NCI-H226 (cell line): ENCODE data around the gene NRCAM.

Experiments used
- DNase-seq: peaks from one replicate; pipeline ENCODE4 v3.0.0-alpha.2; 2015

The NRCAM gene

DNA sequence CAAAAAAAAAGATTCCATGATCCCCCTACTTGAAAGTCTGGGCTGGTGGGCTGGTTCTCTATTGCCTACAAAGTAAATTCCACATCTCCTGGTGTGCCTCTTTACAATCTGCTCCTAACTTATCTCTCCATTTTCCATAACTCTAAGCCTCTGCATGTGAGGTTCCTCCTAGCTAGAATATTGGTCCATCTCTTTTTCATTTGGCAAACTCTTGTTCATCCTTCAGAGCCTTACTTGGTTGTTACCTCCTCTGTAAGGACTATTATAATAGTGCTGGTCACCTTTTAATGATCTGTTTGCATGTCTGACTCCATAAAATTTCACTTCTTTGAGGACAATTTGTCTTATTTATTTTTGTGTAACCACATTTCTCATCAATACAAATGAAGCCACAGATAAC, 1.6 kb upstream of the NRCAM start:
- no peak for DNase-seq

DNA sequence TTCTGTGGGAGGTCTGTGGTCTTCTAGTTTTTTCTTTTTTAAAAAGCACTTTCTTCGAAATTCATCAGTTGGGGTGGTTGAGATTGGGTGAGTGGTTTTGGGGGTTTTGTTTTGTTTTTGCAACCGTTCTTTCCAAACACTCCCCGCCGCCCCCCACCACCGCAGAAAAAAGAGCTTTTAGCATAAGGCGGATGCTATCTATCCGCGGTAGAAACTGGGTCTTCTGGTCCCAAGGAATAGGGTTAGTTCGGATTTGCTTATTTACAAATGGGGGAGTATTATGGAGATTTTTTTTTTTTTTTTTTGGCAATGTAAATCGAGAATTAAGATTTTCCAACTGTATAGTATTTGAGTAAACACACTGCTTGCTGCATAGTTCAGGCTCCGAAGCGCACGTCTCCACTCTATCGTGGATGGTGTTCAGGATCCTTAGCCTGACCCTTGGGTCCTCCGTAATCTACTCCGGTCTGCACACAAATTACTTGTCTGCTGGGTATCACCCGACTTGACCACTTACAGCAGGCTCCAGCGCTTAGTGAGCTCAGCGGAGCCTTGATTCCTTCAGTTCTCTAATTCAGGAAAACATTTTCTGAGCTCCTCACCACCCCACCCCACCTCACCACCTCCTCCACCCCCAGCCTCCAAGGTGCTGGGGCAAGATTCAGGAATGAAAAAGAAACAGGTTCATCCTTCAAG, 757 bp upstream of the NRCAM start:
- no peak for DNase-seq

DNA sequence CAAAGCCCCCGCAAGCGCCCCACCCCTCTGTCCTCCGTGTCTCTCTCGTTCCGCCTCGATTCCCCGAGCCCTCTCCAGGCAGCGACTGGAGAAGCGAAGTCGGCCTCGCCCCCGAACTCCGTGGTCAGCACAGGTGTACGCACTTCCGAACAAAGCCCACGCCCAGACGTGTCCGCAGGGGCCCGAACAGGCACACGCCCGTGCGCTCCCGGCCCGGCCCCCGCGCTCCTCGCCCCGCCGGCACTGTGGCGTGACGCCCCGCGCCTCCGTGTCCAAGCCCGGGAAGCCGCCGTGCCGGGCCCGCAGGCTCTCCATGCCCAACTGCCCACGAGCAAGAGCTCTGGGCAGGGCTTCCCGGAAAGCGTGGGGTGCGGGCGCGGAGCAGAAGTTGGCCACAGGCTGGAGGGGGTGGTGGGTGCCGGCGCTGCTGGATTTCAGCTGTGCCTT, 662 bp downstream of the NRCAM start:
- no peak for DNase-seq

DNA sequence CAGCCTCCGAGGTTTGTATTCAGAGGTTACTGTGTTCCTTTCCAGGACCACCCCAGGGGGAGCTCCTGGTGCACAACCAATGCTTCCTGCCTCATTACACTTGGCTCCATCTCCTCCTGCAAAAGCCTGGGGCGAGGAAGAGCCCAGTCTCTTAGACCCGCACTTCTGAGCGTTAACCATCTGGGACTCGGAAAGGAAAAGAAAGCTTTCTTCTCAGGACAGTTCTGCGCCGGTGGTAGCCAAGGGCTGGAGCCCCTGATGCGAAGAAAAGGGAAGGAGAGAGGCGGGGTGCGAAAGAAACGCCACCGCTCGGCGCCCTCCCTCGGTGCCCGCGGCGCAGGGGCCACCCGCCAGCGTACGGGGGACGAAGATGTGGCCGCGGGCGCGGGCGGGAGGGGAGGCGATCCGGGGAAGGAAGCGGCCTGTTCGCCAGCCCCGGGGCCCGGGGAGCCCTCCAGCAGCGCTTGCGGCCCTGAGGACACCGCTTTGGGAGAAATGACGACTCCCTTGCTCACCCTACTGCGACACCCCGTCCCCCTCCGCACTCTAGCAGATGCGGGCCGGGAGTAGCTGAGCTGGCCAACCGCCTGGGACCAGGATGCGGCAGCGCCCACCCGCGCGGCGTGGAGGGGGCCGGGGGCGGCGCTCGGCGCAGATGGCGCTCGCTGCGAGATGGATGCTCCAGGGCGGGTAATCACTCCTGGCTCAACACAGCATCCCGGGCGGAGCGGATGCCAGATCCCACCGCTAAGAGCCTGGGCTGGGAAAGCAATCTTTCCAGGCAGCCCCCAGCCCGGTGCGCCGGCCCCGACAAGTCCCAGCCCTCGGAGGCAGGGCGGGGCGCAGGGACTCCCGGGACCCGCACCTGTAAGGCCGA, 1.3 kb downstream of the NRCAM start:
- no peak for DNase-seq

DNA sequence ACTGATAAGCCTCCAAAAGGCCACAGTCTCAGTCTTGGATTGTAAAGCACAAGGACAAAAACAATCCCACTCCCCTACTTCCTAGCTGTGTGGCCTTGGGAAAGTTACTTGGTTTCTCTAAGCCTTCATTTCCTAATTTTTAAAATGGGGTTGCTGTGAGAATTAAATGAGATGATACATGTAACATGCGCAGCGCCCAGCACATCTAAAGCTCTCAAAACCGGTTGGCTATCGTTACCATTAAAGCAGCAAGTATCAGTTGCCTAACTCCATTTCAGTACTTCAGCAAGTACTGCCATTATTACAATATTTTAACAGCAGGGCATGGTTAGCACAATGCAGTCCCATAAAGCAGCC, 1.9 kb downstream of the NRCAM start:
- DNase-seq: no peak

DNA sequence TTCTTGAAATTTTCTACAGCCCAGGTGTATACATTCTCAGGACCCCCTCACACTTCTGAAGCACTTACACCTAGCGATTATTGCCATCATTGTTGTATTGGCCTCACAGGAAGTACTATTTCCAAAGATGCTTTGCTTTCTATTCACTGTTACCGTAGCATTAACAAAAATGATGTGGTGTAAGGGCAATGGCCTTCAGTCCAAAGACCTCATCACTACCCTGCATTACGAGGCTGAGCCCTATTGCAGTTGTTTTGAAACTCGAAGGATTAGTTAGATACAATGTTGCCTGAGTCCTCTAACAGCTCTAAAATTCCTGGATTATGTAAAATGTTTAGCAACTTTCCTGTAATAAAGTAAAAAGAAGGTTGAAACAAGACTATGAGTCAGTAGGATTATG, 2.9 kb downstream of the NRCAM start:
- DNase-seq: no peak

DNA sequence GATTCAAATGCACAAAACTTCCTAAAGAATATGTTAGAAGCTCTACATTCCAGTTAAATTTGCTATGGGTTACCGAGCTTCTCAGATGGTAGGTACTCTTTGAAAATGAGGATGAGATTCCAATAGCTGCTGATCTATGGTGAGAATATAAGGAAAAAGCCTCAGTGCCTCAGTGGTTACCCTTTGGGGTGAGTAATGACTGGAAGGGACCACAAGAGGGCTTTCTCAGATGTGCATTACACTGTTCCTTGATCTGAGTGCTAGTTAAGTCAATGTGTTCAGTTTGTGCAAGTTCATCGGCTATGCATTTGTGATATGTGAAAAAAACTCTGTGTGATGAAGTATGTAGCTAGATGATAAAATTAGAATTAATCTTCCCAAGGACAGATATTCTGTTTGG, 3.5 kb downstream of the NRCAM start:
- DNase-seq: no peak

DNA sequence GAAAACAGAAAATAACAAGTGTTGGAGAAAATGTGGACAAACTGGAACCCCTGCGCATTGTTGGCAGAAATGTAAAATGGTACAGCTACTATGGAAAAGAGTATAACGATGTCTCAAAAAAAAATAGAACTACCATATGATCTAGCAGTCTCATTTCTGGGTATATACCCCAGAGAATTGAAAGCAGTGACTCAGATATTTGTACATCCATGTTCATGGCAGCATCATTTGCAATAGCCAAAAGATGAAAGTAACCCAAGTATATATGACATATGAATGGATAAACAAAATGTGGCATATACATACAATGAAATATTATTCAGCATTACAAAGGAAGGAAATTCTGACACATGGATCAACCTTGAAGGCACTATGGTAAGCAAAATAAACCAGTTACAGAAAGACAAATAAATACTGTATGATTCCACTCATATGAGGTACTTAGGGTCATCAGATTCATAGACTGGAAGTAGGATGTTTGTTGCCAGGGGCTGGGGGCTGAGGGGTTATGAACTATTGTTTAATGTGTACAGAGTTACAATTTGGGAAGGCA, 4.9 kb downstream of the NRCAM start:
- DNase-seq: no peak

DNA sequence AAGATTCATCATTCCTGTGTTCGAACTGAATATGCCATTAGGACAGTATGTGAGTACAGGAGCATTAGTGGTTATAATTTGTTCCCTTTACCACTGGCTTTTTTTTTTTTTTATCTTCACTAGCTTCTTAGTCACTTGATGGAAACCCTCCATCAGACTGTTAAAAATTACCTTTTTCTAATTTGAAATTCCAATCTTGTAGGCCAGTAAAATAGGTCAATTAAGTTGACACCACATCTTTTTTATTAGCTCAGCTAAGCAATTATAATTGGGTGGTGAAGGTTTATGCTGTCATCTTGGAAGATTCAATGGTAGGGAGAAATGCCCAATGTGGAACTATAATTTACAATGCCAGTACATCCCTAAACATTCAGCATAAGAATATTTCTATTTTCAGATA, 6.1 kb downstream of the NRCAM start:
- no peak for DNase-seq

DNA sequence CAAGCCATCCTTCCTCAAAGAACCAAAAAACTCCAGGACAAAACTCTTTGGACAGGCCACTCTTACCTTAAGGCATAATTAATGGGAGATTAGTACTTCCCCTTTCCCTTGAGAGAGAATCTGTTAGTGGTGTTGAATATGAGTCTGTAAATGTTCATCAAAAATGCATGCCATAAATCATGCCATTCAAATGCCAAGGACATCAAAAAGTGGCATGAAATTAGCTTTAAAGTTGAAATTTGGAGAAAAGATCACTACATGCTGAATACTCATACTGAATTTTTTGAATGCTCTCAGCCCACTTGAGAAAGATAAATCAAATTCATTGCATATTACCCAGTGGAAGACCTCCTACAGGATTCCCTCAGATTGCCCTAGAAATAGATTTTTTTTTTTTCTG, 6.7 kb downstream of the NRCAM start:
- no peak for DNase-seq

DNA sequence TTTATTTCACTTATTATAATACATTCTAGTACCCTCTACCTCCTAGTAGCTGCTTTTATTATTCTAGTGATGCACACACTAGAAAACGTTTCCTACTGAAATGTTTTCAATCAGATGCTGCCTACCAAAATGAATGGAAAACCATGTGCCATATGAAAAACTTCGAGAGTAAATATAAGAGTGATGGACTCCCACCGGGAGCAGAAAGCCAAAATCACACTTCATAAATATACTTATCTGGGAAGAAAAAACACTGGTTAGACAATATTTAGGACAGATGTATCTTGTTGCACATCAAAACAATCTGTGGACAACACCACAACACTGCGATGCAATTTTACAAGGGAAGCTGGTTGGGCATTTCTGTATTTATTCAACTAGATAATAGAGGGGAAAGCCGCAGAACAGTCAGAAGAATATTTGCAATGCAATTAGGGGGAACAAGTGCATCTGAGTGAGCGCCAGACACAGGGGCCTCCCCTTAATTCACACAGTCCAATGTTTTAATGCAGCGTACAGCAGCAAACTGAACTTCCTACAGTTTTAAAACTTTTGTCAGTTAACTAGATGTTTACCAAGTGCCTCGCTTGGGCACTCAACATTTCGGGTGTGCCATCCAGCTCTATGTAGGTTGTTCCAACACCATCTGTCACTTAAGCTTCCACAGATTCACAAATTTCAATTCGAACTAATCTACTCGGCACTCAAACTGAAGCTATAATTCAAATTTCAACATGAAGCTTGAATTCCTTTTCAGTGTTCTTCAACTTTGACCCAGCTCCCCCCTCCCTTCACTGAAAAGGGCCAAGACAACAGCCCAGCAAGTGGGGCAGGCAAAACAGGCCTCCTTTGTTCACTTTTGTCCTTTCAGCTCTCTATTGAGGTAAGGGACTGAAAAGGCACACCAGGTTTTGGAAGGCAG, 7.4 kb downstream of the NRCAM start:
- DNase-seq: no peak

DNA sequence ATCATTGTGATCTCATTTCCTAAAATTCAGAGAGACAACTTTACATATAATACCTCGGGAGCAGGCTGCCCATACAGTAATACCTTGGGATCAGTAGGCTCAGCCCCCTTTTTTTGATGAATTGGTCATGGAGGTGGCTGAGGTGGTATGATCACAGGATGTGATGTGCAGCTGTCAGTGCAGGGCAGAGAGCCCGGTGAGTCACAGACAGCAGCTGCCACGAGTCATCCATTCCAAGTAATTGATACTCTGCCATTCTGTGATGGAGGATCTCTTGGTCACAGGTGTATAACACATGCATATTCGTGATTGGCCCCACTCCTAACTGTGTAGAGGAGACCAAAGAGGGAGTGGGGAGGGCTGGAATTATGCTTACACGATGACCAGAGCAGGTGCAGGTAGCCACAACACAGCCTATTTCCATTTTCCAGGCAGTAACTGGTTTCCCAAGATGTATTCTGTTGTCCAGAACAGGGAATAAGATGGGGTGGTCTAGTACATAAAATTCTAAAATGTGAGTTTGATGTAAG, 14.1 kb downstream of the NRCAM start:
- DNase-seq: no peak

DNA sequence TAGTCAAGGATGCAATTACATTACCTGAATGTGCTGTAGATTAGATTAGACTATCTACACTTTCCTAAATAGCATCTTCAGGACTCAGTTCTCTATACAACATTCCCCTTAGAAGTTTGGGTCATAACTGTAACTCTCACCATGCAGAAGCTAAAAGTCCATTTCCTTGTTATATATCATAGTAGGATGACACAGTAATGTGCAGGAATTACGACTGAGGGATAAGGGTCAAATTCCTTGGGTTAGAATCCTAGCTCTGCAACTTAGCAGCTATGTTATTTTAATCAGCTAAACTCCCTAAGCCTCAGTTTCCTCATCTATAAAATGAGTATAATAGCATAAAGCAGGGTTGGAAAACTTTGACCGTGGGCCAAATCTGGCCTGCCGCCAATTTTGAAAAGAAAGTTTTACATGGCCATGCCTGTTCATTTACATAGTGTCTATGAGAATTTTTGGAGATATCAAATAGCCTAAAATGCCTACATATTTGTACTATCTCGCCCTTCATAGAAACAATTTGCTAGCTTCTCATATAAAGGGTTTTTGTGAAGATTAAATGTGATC, 14.8 kb downstream of the NRCAM start:
- no peak for DNase-seq

DNA sequence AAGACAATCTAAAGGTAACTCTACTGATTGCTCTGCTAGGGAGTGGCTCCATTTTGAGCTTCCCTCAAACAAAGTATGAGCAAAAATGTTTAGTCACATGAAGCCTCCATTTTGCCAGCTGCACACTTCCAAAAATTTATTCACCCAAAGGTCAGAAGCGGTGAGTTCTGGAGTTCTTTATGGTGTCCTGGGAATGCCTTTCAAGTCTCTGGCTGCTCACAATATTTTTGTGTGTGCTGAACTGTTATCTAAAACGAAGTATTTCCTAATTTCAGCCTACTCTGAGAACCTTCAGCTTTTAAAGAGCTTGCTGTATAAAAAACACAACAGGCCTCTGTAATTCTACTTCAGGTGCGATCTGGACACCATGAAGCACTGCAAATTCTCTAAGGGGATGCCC, 15.6 kb downstream of the NRCAM start:
- DNase-seq: no peak

DNA sequence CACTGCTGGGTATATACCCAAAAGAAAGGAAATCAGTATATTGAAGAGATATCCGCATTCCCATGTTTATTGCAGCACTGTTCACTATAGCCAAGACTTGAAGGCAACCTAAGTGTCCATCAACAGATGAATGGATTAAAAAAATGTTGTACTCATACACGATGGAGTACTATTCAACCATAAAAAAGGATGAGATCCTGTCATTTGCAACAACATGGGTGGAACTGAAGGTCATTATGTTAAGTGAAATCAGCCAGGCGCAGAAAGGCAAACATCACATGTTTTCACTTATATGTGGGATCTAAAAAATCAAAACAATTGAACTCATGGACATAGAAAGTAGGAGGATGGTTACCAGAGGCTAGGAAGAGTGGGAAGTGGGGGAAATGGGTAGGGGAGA, 19.3 kb downstream of the NRCAM start:
- no peak for DNase-seq

DNA sequence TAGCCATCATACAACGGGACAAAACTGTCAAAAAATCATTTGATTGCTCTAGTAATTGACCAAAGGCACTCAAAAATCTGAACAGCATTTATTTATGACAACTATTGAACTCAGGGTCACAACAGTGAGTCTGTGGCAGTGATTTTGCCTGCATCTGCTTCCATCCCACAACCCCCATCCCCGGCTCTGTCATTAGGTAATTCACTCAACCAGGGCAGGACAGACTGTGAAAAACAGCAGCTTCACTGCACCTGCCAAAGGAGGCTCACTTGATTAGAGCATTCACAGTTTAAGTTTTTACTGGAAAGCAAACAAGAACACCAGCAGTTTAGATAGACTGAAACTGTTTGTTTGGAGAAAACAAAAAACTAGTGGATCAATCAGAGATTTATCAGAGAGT, 22.2 kb downstream of the NRCAM start:
- no peak for DNase-seq

DNA sequence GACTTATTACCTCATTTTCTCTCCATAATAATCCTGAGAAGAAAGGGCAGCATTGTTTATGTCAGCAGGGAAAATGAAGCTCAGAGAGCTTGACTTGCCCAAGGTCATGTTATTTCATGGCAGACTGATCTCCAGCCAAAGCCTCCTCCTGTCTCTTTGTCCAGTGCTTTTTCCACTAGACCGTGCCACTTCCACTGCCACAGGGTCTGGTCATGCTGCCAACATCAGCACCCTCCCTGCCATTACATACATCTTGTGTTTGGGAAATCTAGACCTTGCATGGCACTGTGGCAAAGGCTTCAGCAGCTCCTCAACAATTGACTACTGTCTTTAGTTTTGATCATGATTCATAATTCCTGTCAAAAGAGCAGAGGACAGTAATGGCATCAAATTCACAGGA, 25.1 kb downstream of the NRCAM start:
- no peak for DNase-seq

DNA sequence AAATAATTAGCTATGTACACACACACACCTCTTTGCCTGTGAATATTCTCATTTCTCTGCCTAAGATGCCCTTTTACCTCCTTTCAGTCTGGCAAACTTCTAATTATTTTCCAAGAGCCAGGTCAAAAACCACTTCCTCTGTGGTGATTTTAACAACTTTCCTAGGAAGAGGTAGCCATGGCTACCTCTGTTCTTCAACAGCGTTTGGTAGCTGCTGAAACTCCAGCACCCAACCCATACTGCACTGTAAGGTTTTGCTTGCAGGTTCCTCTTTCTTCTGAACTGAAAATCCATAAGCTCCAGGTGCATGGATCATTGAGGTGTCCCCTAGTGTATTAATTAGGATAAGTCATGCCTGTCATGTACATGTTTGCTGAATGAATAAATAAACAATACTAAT, 25.6 kb downstream of the NRCAM start:
- no peak for DNase-seq

DNA sequence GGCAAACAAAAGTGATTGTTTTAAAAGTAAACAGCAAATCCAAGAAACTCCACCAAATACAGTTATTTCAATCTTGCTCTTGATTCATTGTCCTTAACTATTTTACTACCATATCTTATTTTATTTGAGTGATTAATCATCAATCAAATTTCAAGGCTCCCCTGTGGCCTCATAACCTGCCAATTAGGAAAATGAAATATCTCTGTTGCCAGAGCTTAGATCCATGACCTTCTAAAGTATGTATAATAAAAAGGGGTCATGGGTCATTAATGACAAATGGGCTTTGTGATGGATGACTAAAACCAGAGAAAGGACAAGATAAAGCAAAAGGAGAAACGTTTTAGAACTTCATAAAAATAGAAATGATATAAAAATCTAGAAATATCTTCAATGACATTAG, 28.5 kb downstream of the NRCAM start:
- no peak for DNase-seq

DNA sequence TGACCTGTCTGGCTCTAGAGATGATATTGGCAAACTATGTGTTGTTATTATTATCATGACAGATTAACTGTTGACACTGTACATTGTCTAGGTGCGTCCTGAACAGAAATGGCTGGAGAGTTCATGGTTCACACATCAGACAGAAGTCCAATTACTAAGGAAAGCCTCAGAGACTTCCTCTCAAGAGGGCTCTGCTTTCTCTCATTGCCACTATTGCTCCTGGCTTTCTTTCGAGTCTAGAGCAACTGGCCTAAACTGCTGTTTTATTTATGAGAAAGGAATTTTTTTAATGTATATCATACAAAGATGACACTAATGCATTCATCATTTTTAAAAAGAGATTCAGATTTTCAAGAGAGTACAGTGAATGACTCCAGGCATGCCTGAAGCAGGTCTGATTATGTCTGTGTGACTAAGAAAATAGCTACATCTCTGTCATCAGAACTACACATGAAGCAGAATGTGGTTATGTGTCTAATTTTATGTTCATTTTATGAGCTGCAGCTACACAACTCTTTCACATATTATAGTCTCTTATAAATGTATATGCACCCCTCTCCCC, 30.4 kb downstream of the NRCAM start:
- no peak for DNase-seq

DNA sequence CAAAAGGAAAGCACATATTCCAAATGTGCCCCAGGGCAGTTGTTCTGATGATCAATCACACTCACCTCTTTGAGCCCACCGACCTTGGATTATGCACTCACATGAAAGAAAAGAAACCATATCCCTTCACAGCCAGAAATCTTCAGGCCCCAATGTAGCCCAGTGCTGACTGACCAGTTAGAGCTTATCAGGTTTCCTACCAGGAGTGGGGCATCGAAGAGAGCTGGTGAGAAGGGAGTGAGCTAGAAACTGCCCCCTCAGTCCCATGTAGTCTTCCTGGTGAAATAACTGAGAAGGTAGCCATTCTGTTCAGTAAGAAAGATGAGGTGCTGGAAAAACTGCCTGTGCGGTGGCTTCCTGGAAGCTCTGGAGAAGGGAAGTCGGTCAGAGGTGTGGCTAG, 32.2 kb downstream of the NRCAM start:
- no peak for DNase-seq
